ENCODE results near the gene GPR84. TPM values are rescaled to one million over a fixed set of nuclear protein-coding genes. Genes with fewer than 3 reads are reported as not detected.

The GPR84 gene
- total and polyA plus RNA-seq, 2 experiments from 2014 or later: not detected

- peaks cover 29% of the 10 kb centered on the region for H3K4me1 Mint-ChIP-seq
- Histone ChIP-seq H3K4me1 (ENCODE audit: insufficient read depth) (peaks cover 9% of the 10 kb centered on the region; the same call in 1 of the 2 replicates), H3F3A (replicated peaks; ENCODE audit: low read depth) (no peaks in the 10 kb centered on the region), H3K9me2 (ENCODE audit: insufficient read depth) (no peaks in the 10 kb centered on the region), H3K36me3 (ENCODE audit: insufficient read depth) (no peaks in the 10 kb centered on the region), H3K27ac (ENCODE audit: low read depth) (no peak overlapping the region), H3K4me2 (no peak overlapping the region), H3K4me3 (no peak overlapping the region), H3K79me2 (replicated peaks; ENCODE audit: insufficient read depth) (peaks cover 11% of the 10 kb centered on the region), H2AFZ (no peak overlapping the region), H3K27me3 (ENCODE audit: insufficient read depth) (peaks cover 15% of the 10 kb centered on the region), H4K20me1 (replicated peaks; ENCODE audit: insufficient read depth) (peaks cover 4% of the 10 kb centered on the region)
- H3K9me3 Mint-ChIP-seq: peaks cover 3% of the 10 kb centered on the region; the same call in 1 of the 3 replicates
- no peak overlapping the region for H3K4me3 Mint-ChIP-seq
- H3K27me3 Mint-ChIP-seq (ENCODE audit: insufficient read depth, low read depth, poor library complexity): peaks cover 21% of the 10 kb centered on the region
- no peak for DNase-seq (ENCODE audit: low spot score)
- peaks cover 8% of the 10 kb centered on the region; the same call in 2 of the 3 replicates for H3K36me3 Mint-ChIP-seq (ENCODE audit: low read depth)
- no peak for ATAC-seq
- no peak overlapping the region for H3K27ac Mint-ChIP-seq
- TF ChIP-seq JUNB (IDR thresholded peaks at IDR 0.05; ENCODE audit: unreplicated experiment): no peak
- no peak for TF ChIP-seq CREB1 (CRISPR knock-in tag; IDR thresholded peaks at IDR 0.05; ENCODE audit: low read depth)
- no peak for TF ChIP-seq ZNF114 (CRISPR knock-in tag; IDR thresholded peaks at IDR 0.05)
- TF ChIP-seq NANOG (IDR thresholded peaks at IDR 0.05; ENCODE audit: borderline replicate concordance): no peak
- TF ChIP-seq ZNF331 (CRISPR knock-in tag; IDR thresholded peaks at IDR 0.05; ENCODE audit: low read depth): no peak
- TF ChIP-seq, protein P1, sequence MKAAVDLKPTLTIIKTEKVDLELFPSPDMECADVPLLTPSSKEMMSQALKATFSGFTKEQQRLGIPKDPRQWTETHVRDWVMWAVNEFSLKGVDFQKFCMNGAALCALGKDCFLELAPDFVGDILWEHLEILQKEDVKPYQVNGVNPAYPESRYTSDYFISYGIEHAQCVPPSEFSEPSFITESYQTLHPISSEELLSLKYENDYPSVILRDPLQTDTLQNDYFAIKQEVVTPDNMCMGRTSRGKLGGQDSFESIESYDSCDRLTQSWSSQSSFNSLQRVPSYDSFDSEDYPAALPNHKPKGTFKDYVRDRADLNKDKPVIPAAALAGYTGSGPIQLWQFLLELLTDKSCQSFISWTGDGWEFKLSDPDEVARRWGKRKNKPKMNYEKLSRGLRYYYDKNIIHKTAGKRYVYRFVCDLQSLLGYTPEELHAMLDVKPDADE (IDR thresholded peaks at IDR 0.05): no peak
- no peak for TF ChIP-seq REST (IDR thresholded peaks at IDR 0.05; ENCODE audit: unreplicated experiment)
- TF ChIP-seq, protein P2, sequence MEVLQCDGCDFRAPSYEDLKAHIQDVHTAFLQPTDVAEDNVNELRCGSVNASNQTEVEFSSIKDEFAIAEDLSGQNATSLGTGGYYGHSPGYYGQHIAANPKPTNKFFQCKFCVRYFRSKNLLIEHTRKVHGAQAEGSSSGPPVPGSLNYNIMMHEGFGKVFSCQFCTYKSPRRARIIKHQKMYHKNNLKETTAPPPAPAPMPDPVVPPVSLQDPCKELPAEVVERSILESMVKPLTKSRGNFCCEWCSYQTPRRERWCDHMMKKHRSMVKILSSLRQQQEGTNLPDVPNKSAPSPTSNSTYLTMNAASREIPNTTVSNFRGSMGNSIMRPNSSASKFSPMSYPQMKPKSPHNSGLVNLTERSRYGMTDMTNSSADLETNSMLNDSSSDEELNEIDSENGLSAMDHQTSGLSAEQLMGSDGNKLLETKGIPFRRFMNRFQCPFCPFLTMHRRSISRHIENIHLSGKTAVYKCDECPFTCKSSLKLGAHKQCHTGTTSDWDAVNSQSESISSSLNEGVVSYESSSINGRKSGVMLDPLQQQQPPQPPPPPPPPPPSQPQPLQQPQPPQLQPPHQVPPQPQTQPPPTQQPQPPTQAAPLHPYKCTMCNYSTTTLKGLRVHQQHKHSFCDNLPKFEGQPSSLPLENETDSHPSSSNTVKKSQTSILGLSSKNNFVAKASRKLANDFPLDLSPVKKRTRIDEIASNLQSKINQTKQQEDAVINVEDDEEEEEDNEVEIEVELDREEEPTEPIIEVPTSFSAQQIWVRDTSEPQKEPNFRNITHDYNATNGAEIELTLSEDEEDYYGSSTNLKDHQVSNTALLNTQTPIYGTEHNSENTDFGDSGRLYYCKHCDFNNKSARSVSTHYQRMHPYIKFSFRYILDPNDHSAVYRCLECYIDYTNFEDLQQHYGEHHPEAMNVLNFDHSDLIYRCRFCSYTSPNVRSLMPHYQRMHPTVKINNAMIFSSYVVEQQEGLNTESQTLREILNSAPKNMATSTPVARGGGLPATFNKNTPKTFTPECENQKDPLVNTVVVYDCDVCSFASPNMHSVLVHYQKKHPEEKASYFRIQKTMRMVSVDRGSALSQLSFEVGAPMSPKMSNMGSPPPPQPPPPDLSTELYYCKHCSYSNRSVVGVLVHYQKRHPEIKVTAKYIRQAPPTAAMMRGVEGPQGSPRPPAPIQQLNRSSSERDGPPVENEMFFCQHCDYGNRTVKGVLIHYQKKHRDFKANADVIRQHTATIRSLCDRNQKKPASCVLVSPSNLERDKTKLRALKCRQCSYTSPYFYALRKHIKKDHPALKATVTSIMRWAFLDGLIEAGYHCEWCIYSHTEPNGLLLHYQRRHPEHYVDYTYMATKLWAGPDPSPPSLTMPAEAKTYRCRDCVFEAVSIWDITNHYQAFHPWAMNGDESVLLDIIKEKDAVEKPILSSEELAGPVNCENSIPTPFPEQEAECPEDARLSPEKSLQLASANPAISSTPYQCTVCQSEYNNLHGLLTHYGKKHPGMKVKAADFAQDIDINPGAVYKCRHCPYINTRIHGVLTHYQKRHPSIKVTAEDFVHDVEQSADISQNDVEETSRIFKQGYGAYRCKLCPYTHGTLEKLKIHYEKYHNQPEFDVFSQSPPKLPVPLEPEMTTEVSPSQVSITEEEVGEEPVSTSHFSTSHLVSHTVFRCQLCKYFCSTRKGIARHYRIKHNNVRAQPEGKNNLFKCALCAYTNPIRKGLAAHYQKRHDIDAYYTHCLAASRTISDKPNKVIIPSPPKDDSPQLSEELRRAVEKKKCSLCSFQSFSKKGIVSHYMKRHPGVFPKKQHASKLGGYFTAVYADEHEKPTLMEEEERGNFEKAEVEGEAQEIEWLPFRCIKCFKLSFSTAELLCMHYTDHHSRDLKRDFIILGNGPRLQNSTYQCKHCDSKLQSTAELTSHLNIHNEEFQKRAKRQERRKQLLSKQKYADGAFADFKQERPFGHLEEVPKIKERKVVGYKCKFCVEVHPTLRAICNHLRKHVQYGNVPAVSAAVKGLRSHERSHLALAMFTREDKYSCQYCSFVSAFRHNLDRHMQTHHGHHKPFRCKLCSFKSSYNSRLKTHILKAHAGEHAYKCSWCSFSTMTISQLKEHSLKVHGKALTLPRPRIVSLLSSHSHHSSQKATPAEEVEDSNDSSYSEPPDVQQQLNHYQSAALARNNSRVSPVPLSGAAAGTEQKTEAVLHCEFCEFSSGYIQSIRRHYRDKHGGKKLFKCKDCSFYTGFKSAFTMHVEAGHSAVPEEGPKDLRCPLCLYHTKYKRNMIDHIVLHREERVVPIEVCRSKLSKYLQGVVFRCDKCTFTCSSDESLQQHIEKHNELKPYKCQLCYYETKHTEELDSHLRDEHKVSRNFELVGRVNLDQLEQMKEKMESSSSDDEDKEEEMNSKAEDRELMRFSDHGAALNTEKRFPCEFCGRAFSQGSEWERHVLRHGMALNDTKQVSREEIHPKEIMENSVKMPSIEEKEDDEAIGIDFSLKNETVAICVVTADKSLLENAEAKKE (CRISPR knock-in tag; IDR thresholded peaks at IDR 0.05): no peak
- TF ChIP-seq POLR2AphosphoS5 (IDR thresholded peaks at IDR 0.05; ENCODE audit: low read depth): no peak
- no peak for TF ChIP-seq EZH2 (IDR thresholded peaks at IDR 0.05; ENCODE audit: low read depth, unreplicated experiment)
- TF ChIP-seq EZH2phosphoT487 (IDR thresholded peaks at IDR 0.05; ENCODE audit: unreplicated experiment): no peak
- no peak for TF ChIP-seq STAT1 (IDR thresholded peaks at IDR 0.05; ENCODE audit: unreplicated experiment)
- no peak for TF ChIP-seq CTCF (conservative IDR thresholded peaks at IDR 0.05; ENCODE audit: low read depth in 2 of 2)
Observed at GRCh38 chr12:54413284-54414190, 49.3 kb upstream of the GPR84 start.
